Measurements from ENCODE around the gene METTL25B. TPM values are rescaled to one million over a fixed set of nuclear protein-coding genes. Genes with fewer than 3 reads are reported as not detected.

The METTL25B gene
- total and polyA plus RNA-seq, 10 of the 15 experiments (the other 5 are each of a cell fraction or from before 2014, with no cell fraction given): 5.9 to 25.2 (median 13.5) TPM

GRCh38 chr1:156690675-156691036 lies 37.6 kb upstream of the METTL25B start (continued):
- TF ChIP-seq WRNIP1 (IDR thresholded peaks at IDR 0.05; ENCODE audit: borderline replicate concordance, low read depth, low read length) (no peak), CHD2 (IDR thresholded peaks at IDR 0.05; ENCODE audit: borderline replicate concordance, low read depth, low read length) (no peak)

DNA sequence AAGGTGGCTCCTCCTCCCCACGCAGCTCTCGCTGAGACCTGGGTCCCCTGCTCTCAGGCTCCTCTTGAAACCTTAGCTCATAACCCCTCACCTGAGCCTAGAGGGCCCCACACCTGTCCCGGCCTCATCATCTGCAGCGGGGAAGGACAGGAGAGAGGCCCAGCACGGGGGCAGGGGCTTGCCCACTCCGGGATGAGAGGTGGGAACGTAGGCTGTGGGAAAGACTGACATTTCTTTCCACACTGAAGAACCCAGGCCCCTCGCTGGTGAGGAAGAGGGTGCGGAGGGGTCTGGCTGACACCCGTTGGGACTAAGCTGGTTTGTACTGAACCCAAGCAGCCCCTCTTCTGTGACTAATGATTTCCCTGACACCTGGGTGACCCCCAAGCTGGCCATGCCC lies 37.1 kb upstream of the METTL25B start:
- ChIA-PET SMC1A (ENCODE audit: uncharacterized antibody, unreplicated experiment) (interaction anchor here (1.0 to 4.0 kb wide), 4 partner anchors 8 to 170 kb away, joined by 3 to 168 read pairs (median 16); partner anchors contain the start of genes ISG20L2, METTL25B and NTRK1), RAD21 (ENCODE audit: unreplicated experiment) (interaction anchor here (0.6 to 10.2 kb wide), 4 partner anchors 15 to 169 kb away, joined by 4 to 173 read pairs (median 42); partner anchors contain the start of genes CRABP2, INSRR, ISG20L2 and METTL25B), POLR2A (interaction anchor here (0.7 to 3.1 kb wide), 2 partner anchors 35 kb away, joined by 3 to 21 read pairs; no protein-coding TSS in a partner anchor), CTCF (interaction anchor here (0.7 to 11.1 kb wide), 14 partner anchors 8 to 199 kb away, joined by 3 to 433 read pairs (median 22); partner anchors contain the start of genes CRABP2, INSRR, ISG20L2 and METTL25B)
- no peak overlapping the region for H3K4me2 ChIP-seq (ENCODE audit: control insufficient read depth, insufficient read depth)
- H3K36me3 ChIP-seq (ENCODE audit: control insufficient read depth in 2 of 2, insufficient read depth in 2 of 2, low read length in 1 of 2): no peaks in the 10 kb centered on the region
- 26% methylated on average over 10 of the region's 10 CpGs for WGBS (ENCODE audit: insufficient coverage, insufficient replicate concordance, low lambda C conversion rate, missing lambda C conversion rate)
- in situ Hi-C loops (cut with MboI): no loop called here
- DNase-seq (ENCODE audit: low read depth, low spot score) (no peak), ATAC-seq (no peak), FAIRE-seq (no peak)
- H3K27me3 ChIP-seq (replicated peaks in 1 of 2; ENCODE audit: control insufficient read depth in 2 of 2, insufficient read depth in 2 of 2, low read length in 1 of 2): peaks cover 18 to 33% of the 10 kb centered on the region in 2 experiments
- no TSS peak for BruUV-seq (replicated peaks)
- no peaks in the 10 kb centered on the region for H3K79me2 ChIP-seq (ENCODE audit: control insufficient read depth, insufficient read depth, low read length)
- TF ChIP-seq ZNF207 (IDR thresholded peaks at IDR 0.05; ENCODE audit: borderline replicate concordance) (no peak), NFYA (IDR thresholded peaks at IDR 0.05; ENCODE audit: borderline replicate concordance, low read depth, low read length) (no peak), ATF2 (IDR thresholded peaks at IDR 0.05; ENCODE audit: low read length) (no peak), CHD4 (IDR thresholded peaks at IDR 0.05) (no peak), MYB (IDR thresholded peaks at IDR 0.05; ENCODE audit: borderline replicate concordance, low read depth, low read length) (no peak), JUND (IDR thresholded peaks at IDR 0.05; ENCODE audit: low read depth, low read length) (no peak), CREB1 (IDR thresholded peaks at IDR 0.05; ENCODE audit: low read depth) (no peak), IKZF2 (IDR thresholded peaks at IDR 0.05) (no peak)
- TF ChIP-seq, protein P1, sequence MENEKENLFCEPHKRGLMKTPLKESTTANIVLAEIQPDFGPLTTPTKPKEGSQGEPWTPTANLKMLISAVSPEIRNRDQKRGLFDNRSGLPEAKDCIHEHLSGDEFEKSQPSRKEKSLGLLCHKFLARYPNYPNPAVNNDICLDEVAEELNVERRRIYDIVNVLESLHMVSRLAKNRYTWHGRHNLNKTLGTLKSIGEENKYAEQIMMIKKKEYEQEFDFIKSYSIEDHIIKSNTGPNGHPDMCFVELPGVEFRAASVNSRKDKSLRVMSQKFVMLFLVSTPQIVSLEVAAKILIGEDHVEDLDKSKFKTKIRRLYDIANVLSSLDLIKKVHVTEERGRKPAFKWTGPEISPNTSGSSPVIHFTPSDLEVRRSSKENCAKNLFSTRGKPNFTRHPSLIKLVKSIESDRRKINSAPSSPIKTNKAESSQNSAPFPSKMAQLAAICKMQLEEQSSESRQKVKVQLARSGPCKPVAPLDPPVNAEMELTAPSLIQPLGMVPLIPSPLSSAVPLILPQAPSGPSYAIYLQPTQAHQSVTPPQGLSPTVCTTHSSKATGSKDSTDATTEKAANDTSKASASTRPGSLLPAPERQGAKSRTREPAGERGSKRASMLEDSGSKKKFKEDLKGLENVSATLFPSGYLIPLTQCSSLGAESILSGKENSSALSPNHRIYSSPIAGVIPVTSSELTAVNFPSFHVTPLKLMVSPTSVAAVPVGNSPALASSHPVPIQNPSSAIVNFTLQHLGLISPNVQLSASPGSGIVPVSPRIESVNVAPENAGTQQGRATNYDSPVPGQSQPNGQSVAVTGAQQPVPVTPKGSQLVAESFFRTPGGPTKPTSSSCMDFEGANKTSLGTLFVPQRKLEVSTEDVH (IDR thresholded peaks at IDR 0.05; ENCODE audit: low read depth, partially characterized antibody): no peak
- TF ChIP-seq, protein P2, sequence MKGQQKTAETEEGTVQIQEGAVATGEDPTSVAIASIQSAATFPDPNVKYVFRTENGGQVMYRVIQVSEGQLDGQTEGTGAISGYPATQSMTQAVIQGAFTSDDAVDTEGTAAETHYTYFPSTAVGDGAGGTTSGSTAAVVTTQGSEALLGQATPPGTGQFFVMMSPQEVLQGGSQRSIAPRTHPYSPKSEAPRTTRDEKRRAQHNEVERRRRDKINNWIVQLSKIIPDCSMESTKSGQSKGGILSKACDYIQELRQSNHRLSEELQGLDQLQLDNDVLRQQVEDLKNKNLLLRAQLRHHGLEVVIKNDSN (IDR thresholded peaks at IDR 0.05; ENCODE audit: borderline replicate concordance, extremely low read length, insufficient read depth, low read depth, low read length): no peak
- peaks cover 4% of the 10 kb centered on the region; the same call in 1 of the 2 replicates for H4K20me1 ChIP-seq (ENCODE audit: control insufficient read depth, insufficient read depth)
- no peaks in the 10 kb centered on the region for H3K4me1 ChIP-seq (ENCODE audit: control insufficient read depth, insufficient read depth, low read length)
- H3K9ac ChIP-seq (ENCODE audit: control insufficient read depth, insufficient read depth, low read length): no peak overlapping the region
- no peaks in the 10 kb centered on the region for H3K9me3 ChIP-seq (replicated peaks; ENCODE audit: control insufficient read depth, insufficient read depth, low read length)
- H3K27ac ChIP-seq (ENCODE audit: control insufficient read depth, insufficient read depth): no peak overlapping the region
- H3K4me3 ChIP-seq: no peak overlapping the region
- intact Hi-C loops (cut with micrococcal nuclease; ENCODE audit: unreplicated experiment): no loop called here
- no peak overlapping the region for H2AFZ ChIP-seq (ENCODE audit: control insufficient read depth, low read depth, low read length)

Measured in GM12878 (cell line).